IPS-11a (cell line): ENCODE results near the gene CSPG4.
"Not testable (repeated sequence)": the region's sequence is repeated elsewhere in the genome, so short reads cannot be mapped to it uniquely, and the experiment has no call there.

Experiments used
- H3K4me3 ChIP-seq: one replicate; pipeline ENCODE4 v1.5.1; 2013; ENCODE audit warnings: low read depth, low read length, control low read depth

The CSPG4 gene

DNA sequence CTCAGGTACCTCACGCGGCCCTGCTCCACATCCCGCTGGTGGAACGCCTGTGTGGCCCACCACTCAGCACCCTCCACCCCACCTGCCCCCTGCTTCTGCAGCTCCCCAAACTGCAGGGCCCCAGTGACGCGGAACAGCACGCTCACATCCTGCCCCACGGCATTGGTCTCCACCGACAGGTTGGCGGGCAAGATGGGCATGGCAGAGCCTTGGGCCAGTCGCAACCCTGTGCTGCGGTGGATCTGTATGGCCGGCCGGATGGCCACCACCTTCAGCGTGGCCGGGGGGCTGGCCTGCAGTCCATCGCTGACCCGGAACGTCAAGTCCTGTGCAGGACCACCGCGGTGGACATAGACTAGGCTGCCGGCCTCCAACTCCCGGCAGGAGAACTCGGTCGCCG is 23.8 kb downstream of the CSPG4 start:
- H3K4me3 ChIP-seq = no peak overlapping the region

DNA sequence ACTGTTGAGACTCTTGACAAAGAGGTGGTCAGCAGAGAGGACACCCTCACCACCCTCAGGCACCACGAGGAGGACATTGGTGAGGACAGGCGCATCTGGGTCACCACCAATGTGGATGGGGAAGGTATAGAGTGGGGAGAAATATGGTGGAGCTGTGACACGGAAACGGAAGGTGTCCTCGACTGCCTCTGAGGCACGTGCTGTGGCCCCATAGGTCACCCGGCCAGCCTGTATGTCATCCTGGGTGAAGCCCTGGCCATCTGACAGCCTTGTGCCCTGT is 24.4 kb downstream of the CSPG4 start:
- no peak overlapping the region for H3K4me3 ChIP-seq

DNA sequence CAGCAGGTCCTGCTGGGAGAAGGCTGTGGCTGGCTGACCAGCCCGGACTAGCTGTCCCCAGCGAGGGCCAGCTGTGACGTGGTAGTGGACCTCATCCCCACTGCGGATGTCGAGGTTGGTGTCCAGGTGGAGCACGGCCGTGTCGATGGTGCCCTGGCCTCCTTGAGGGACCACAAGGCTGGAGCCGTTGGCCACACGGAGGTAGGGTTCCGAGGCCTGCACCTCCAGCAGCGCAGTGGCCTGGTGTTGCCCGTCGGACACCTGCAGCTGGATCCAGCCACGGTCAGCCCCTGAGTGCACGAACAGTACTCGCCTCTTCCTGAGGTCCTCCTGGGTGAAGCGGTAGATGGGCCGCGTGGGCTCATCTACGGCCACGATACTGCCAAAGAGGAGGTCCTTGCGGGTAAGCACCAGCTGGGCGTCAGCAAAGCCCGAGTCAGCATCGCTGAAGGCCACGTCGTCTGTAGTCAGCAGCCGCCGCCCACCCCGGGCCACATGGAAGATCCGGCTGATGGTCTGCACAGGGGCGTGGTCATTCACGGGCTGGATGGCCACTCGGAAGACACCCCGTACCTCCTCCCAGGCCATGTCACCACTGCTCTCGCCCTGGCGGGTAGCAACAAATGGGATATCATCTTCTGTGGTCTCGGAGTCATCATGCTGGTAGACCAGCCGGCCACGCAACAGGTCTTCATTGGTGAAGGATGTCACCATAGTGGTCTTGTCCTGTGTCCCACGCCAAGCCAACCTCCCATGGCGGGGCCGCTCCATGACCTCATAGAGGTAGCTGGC is 25.0 kb downstream of the CSPG4 start:
- no peak overlapping the region for H3K4me3 ChIP-seq

DNA sequence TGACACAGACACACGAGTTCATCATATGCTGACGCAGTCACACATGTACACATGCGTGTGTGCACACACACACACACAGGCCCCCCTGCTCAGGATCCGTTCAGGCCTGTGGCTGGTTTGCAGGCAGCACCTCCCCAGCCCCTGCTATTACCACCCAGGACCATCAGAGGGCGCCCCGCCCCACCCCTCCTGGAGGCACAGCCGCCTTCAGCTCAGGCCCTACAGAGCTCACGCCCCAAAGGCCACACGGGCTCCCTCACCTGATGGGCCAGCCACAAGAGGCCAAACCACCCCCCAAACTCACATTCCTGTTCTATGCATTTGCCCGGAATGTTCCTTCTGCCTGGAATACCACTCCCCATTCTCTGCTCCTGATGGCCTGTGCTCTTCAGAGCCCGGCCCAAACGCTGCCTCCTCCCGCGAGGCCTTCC is 26.4 kb downstream of the CSPG4 start:
- H3K4me3 ChIP-seq = not testable (repeated sequence)

DNA sequence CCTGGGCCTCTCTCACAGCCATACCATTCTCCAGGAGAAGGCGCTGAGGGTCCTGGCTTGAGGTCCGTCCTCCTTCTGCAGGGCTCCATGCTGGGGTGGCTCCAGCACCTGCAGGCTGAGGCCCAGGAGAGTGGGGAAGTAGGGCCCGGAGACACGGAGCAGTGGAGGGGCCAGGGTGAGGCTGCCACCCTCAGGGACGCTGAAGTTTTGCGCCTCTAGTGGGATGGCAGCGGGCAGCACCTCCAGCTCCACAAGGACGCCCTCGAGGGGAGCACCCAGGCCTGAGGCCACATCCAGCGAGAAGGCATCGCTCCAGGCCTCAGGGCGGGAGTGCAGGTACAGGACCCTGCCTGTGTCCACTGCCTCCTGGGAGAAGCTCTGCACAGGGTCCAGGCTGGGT is 27.5 kb downstream of the CSPG4 start:
- H3K4me3 ChIP-seq = no peak overlapping the region

DNA sequence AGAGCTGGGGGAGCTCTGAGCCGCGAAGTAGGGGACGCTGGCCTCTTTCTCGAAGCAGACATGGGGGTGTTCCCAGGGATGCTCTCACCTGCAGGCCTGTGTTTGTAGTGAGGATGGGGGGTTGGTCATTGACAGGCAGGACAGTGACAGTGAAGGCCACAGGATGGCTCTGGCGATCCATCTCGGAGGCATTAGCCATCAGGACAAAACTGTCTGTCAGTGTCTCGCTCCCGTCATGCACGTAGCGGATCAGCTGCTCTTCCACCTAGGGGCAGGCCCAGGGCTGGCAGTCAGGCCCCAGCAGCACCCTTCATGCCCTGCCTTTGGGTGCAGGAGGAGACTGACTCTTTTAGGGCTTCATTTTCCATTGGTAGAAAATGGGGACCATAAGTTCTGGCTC is 28.0 kb downstream of the CSPG4 start:
- H3K4me3 ChIP-seq = no peak overlapping the region

DNA sequence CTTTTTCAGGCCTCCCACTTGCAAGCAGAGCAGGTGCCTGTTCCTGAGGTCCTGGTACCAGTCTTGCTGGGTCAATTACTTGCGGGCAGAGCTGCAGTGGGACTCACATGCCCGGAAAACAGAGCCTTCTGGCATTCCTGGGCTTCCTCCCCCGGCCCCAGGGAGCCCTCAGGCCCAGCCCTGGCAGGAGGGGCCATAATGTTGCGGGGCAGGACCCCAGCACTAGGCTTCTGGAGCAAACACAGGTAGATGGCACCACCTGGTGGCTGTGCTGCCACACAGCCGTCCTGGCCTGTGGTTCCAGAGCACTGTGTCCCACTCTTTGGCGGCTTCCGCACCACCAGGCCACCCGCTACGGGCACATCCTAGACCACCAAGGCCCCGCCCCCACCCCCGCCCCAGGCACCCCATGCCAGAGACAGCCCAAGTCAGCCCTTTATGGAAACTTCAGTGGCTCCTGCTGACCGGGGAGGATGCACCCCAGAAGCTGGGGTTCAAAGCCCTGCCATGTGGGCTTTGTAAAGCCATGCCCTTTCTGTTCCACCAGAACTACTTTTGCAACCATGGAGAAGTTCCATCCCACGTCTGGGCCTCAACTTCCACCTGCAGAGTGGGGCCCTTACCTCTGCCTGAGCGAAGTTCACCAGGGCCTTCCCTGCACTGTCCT is 28.9 kb downstream of the CSPG4 start:
- not testable (repeated sequence) for H3K4me3 ChIP-seq

DNA sequence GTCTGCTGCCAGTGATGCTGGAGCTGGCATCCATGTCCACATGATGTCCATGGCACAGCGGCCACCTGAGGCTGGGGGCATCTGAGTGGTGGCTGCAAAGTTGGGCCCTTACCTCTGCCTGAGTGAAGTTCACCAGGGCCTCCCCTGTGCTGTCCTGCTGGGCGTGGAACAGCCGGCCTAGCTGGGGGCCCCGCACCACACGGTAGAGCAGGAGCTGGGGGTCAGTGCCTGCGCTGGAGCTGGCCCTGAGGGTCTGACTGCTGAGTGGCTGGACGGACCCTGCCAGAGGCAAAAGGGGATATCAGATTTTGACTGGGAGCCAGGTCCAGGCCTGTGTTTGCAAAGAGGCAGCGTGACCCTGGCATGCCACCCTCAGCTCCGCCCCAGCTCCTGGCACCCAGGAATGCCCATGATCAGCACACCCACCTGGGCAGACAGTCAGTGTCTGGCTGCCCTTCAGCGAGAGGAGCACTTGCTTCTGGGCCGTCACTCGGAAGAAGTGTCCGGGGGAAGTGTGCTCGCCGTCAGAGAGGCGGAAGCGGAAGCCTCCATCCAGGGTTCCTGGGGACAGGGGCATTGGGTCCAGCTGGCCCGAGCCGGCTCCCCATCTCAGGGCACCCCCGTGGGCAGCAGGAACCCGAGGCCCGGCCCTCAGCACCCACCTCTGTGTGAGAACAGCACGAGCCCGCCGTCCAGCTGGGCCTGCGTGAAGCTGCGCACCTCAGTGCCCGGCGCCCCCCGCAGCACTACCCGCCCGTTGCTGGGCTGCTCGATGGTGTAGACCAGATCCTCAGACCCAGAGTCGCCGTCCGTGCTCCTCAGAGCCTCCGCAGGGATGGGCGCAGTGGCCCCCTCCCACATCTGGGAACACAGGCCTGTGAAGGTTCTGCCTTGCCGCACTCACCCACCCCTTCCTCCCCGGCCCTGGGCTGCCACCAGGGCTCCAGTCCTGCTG is 30.2 kb downstream of the CSPG4 start:
- no peak overlapping the region for H3K4me3 ChIP-seq

DNA sequence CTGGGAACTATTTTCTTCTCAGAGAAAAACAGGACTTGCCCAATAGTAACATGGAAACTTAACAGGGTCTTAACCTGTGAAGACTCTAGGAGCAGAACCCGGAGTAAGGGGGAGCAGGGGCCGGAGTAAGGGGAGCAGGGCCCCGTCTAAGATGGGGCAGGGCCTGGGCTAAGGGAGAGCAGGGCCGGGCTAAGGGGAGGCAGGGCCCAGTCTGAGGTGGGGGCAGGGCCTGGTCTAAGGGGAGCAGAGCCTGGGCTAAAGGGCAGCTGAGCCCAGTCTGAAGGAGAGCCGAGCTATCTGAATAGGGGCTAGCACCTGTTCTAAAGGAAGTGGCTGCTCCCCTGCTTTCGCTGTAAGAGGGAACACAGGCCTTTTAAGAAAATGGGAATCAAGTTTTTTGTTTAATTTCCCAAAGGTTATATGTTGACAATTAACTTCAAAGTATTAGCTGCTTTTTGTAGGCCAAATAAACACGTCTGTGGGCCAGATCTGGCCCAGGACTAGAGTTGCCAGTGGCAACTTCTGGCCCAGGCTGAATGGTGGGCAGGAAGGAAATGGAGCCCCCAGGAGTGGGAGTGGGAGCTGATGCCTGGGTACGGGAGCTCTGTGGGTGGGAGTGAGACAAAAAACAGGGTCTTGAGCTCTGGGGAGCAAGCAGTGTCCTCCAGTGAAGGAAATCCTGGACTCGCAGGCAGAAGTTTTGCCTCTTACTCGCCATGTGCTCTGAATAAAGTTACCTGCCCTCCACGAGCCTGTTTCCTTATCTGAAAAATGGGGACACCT is 32.5 kb downstream of the CSPG4 start:
- no peak overlapping the region for H3K4me3 ChIP-seq

DNA sequence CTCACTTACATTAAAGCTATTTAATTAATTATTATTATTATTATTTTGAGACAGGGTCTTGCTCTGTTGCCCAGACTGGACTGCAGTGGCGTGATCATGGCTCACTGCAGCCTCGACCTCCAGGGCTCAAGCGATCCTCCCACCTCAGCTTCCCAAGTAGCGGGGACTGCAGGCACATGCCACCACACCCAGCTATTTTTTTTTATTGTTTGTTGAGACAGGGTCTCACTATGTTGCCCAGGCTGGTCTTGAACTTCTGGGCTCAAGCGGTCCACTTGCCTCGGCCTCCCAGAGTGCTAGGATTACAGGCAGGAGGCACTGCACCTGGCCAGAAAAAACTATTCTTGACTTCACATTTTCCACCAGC is 34.3 kb downstream of the CSPG4 start:
- not testable (repeated sequence) for H3K4me3 ChIP-seq

DNA sequence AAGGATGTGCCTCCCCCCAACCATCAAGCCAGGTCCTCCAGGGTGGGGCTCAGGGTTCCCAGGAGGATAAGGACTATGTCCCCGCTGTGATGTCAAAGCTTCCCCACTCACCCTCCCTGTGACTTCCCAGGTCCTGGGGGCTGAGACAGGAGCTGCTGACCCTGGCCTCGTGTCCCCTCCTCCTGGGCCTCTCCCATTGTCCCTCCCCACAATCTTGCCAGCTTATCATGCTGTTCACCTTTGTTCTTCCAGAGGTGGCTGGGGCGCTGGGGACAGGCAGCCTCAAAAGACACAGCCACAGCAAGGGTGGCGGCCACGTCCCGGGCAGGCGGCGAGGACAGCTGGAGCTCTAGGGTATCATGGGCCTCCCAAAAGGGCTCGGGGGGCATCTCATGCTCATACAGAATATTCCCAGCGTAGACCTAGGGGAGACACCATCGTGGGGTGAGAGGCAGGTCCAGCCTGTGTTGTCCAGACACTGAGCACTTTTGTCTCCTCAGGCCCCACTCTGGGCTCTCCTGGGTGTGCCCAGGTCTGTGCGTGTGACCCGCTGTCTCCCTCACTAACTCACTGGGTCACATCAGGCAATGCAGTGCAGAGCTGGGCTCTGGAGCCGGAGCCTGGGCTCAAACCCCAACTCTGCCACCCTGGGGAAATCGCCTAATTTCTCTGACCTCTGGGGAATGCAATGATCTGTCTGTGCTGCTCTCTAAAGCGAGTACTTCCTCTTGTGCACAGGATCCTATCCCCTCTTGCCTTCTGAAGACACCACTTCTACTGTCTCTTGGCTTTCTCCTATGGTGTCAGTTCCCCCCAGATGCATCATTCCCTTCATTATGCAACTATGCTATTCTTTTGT is 35.0 kb downstream of the CSPG4 start:
- H3K4me3 ChIP-seq = no peak overlapping the region

DNA sequence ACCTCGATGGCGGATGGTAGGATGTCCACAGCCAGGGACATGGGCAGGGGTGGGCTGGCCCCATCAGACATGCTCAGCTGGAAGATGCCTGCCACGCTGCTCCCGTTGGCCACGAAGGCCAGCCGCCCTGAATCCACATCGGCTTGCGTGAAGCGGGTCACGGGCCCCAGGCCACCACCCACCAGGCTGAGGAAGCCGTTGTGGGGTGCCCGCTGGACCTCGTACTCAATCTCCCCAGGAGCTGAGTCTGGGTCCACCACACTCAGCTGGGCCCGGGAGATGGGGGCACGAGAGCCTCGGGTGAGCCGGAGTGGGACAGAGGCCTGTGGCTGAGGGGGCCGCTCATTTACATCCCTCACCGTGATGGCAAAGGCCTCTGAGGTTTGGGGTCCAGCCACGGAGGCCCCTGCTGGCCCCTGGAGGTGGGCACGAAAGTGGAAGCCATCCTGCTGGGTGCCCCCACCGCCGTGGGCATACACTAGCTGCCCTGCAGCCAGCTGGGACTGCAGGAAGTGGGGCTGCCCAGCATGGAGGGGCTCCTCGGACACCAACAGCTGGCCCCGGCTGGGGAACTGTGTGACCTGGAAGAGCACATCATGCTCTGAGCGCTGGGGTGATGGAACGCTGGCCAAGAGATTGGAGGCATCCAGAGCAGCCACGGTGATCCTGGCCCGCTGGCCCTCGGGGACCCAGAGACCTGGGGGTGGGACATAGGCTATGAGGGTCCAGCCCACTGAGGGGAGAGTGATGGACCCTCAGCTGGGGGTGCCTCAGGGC is 35.8 kb downstream of the CSPG4 start:
- H3K4me3 ChIP-seq = no peak overlapping the region

DNA sequence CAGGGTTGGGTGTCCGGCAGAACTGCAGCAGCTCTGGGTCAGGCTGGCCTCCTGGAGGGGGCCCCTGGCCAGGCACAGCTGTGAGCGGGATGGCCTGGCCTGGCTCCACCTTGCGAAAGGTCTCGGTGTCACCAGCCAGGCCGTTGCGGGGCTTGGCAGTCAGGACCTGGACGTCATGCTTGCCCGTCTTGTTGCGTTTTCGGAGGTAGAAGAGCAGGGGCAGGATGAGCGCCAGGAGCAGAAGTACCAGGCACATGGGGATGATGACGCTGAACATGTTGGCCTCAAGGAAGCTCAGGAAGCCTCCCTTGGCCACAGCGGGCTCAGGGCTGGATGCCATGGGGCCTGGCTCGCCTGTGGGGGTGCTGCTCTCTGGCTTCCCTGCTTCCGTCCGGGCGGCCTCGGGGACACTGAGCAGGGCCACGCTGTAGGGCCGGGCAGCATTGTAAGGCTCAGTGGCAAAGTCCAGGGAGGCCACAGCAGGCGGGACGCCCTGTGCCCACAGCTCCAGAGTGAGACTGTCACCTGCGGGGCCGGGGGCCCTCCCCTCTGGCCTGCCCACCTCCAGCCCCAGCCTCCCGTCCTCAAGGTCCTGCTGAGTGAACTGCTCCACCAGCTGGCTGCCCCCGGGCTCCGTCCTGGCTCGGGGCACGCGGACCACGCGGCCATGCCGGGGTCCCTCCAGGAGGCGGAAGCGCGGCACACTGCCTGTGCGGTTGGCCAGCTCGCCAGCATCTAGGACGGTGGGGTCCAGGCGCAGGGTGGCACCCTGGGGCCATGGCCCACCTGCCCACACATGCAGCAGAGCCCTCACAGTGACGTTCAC is 36.9 kb downstream of the CSPG4 start:
- H3K4me3 ChIP-seq = no peak overlapping the region

DNA sequence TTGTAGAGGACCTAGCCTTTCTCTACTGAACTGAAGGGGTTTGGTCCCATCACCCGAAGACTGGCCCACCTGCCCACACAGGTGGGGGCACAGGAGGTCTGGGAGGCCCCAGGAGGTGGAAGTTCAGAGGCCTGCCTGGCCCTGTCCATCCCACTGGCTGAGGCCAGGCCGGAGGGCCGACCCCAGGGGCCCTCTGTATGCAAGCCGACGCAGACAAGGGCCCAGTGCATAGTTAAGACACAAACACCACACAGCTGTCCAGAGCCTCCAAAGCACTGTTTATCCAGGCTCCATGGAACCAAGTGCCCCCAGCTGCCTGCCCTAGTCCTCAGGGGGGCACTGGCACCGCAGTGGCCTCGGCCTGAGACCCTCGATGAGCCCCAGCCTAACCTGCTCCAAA is 38.3 kb downstream of the CSPG4 start:
- H3K4me3 ChIP-seq = no peak overlapping the region

DNA sequence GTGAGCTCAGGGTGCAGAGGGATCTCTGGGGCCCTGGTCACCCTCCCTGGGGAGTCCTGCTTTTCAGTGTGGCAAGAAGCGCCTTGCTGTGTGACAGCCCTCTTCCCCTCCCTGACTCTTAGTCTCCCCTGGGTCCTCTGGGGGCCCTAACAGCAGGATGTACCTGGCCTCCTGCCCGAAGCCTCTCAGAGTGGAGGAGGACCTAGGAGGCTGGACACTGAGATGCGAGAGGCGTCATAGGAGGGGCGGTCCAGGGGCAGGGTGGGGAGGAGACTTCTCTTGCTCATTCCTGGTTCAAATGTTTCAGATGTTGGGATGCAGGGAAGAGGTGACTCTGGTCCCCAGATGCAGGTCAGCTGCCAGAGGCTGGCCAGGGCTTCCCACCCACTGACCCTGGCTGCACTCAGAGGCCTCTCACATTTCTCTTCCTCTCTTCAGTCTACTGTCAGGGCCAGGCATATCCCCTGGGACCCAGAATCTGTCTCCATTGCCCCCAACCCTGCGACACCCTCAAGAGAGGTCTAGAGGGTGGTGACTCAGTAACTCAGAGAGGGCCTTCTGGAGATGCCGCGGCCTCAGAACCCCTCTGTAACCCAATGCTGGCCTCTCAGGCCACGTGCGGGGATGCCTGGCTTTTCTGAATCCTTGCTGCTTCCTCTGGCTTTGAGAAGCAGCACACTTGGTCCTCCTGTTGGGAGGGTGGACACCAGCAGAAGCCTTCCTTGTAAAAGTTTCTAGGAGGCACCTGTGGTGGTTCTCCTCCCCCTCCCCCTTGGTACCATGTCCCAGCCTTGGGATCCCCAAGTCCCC is 39.0 kb downstream of the CSPG4 start:
- no peak overlapping the region for H3K4me3 ChIP-seq

DNA sequence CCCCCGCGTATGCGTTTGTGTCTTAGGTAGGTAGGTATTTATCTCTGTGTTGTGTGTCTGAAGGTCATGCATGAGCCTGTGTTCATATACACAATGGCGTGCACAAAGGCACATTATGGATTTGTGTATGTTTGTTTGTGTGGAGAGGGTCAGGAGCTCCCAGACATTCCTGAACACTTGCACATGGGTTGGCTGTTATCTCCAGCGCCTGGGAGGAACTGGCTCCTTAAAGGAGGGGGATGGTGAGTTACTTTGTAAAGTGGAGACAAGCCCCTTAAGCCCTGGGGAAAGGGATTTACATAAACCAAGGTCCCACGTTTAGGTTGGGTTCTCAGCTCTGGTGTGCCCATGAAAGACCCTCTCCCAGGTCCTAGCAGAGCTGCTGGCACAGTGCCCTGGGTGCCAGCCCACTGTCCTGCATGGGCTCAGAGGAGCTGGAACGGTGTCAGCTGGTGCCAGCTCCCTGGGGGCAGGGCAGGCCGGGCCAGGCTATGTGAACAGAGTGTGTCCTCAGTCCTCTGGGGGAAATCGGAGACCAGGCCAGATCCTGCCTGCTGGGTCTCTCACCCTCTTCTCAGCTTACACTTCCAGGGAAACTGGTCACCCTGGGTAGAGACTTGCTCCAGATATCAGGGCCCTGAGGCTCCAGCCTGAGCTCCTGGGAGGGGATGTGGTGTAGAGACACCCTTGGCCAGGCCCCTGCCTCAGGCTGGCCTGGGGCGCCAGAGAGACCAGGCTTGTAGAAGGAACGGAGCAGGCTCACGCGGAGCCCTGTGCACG is 39.8 kb downstream of the CSPG4 start:
- no peak overlapping the region for H3K4me3 ChIP-seq
